ENCODE measurements around the gene SGCD.

SGCD gene

DNA sequence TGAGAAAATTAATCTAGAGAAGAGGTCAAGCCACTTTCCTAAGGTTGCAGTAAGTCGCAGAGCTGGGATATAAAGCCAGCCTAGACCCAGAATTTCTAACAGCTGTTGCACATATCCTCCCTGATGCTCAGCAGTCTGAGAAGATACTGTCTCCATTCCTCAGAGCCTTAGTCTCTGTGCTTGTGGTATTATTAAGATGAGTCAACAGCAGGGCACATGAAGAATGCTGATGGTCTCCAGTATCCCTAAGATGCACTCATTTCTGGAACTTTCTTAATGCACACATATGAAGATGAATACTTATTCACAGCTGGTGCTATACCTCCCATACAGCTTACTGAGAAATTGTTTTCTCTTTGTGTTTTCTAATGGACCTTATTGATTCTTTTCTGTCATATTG, 32.5 kb downstream of the SGCD start:
- Histone ChIP-seq H3K4me3 (replicated peaks; ENCODE audit: insufficient read depth, low read length) (no peak overlapping the region), H3K27ac (replicated peaks) (no peak overlapping the region), H3K27me3 (ENCODE audit: insufficient read depth, poor library complexity, severe bottlenecking) (no peaks in the 10 kb centered on the region)
- DNase-seq (ENCODE audit: low read depth in 1 of 2, low spot score in 1 of 2): no peak
- TF ChIP-seq POLR2AphosphoS5 (IDR thresholded peaks at IDR 0.05; ENCODE audit: low read depth): no peak
- TF ChIP-seq, protein P1, sequence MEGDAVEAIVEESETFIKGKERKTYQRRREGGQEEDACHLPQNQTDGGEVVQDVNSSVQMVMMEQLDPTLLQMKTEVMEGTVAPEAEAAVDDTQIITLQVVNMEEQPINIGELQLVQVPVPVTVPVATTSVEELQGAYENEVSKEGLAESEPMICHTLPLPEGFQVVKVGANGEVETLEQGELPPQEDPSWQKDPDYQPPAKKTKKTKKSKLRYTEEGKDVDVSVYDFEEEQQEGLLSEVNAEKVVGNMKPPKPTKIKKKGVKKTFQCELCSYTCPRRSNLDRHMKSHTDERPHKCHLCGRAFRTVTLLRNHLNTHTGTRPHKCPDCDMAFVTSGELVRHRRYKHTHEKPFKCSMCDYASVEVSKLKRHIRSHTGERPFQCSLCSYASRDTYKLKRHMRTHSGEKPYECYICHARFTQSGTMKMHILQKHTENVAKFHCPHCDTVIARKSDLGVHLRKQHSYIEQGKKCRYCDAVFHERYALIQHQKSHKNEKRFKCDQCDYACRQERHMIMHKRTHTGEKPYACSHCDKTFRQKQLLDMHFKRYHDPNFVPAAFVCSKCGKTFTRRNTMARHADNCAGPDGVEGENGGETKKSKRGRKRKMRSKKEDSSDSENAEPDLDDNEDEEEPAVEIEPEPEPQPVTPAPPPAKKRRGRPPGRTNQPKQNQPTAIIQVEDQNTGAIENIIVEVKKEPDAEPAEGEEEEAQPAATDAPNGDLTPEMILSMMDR (IDR thresholded peaks at IDR 0.05; ENCODE audit: insufficient read depth, low read length): no peak
- TF ChIP-seq SPI1 (IDR thresholded peaks at IDR 0.05; ENCODE audit: borderline replicate concordance, low read depth): no peak
- TF ChIP-seq REST (IDR thresholded peaks at IDR 0.05; ENCODE audit: insufficient replicate concordance, low read depth): no peak
- no peak for TF ChIP-seq GABPA (IDR thresholded peaks at IDR 0.05; ENCODE audit: low read depth)

GRCh38 chr5:156361436-156362109, 34.6 kb downstream of the SGCD start:
- TF ChIP-seq POLR2AphosphoS5 (IDR thresholded peaks at IDR 0.05; ENCODE audit: low read depth) (no peak), SPI1 (IDR thresholded peaks at IDR 0.05; ENCODE audit: borderline replicate concordance, low read depth) (no peak), REST (IDR thresholded peaks at IDR 0.05; ENCODE audit: insufficient replicate concordance, low read depth) (no peak), GABPA (IDR thresholded peaks at IDR 0.05; ENCODE audit: low read depth) (no peak)
- TF ChIP-seq, protein P1 (IDR thresholded peaks at IDR 0.05; ENCODE audit: insufficient read depth, low read length): no peak
- Histone ChIP-seq H3K27me3 (ENCODE audit: insufficient read depth, poor library complexity, severe bottlenecking) (no peaks in the 10 kb centered on the region), H3K4me3 (replicated peaks; ENCODE audit: insufficient read depth, low read length) (no peak overlapping the region), H3K27ac (replicated peaks) (no peak overlapping the region)
- DNase-seq (ENCODE audit: low read depth in 1 of 2, low spot score in 1 of 2): no peak

DNA sequence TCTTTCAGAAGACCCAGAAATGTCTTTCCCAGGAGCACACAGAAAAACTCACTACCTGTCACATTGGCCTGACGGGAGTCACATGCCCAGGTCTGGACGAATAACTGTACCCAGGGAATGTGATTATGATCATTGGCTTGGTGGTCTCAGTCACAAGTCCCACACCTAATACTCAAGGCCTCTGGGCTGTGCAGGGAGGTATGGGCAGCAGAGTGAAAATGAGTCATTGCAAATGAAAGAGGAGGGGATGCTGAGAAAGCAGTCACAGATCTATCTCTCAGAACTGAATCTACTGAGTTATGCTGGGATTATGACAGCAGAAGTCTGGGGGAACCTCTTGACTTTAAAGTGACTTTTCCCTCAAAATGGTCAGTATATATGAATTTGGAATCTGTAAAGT, 36.9 kb downstream of the SGCD start:
- Histone ChIP-seq H3K27ac (replicated peaks) (no peak overlapping the region), H3K27me3 (ENCODE audit: insufficient read depth, poor library complexity, severe bottlenecking) (no peaks in the 10 kb centered on the region), H3K4me3 (replicated peaks; ENCODE audit: insufficient read depth, low read length) (no peak overlapping the region)
- TF ChIP-seq REST (IDR thresholded peaks at IDR 0.05; ENCODE audit: insufficient replicate concordance, low read depth) (no peak), POLR2AphosphoS5 (IDR thresholded peaks at IDR 0.05; ENCODE audit: low read depth) (no peak), GABPA (IDR thresholded peaks at IDR 0.05; ENCODE audit: low read depth) (no peak), SPI1 (IDR thresholded peaks at IDR 0.05; ENCODE audit: borderline replicate concordance, low read depth) (no peak)
- TF ChIP-seq, protein P1 (IDR thresholded peaks at IDR 0.05; ENCODE audit: insufficient read depth, low read length): no peak
- DNase-seq (ENCODE audit: low read depth in 1 of 2, low spot score in 1 of 2): no peak
